Activated B cell treated with CpG ODN at 0.5 μM for 24 hours (primary cell): ENCODE results near the gene RGS10. TPM values are rescaled to one million over a fixed set of nuclear protein-coding genes. Genes with fewer than 3 reads are reported as not detected.
"Not testable (repeated sequence)": the region's sequence is repeated elsewhere in the genome, so short reads cannot be mapped to it uniquely, and the experiment has no call there.

Experiments
- ATAC-seq: fragments of 200-7000 bp; cut with Tn5 transposase; one replicate; pipeline ENCODE4 v1.10.0; 2021; ENCODE audit warnings: low read depth, mild to moderate bottlenecking, moderate library complexity
- CTCF ChIA-PET: fragments of 350-600 bp; sonication (Branson Sonifier 250); formaldehyde crosslinking; loops from one replicate; lab custom pipeline; 2021; ENCODE audit warnings: antibody characterized with exemption; lab: Charles Lee
- POLR2A ChIA-PET: fragments of 350-600 bp; sonication (Branson Sonifier 250); formaldehyde crosslinking; loops from one replicate; lab custom pipeline; 2021; ENCODE audit warnings: antibody characterized with exemption; lab: Charles Lee
- DNase-seq: peaks from one replicate; pipeline ENCODE4 v3.0.0; 2022
- H3K27ac Mint-ChIP-seq: one replicate; pipeline ENCODE4 v1.8.0; 2020; ENCODE audit warnings: mixed read lengths
- H3K27me3 Mint-ChIP-seq: one replicate; pipeline ENCODE4 v1.8.0; 2021; ENCODE audit warnings: mixed read lengths
- H3K36me3 Mint-ChIP-seq: one replicate; pipeline ENCODE4 v1.8.0; 2021; ENCODE audit warnings: low read depth, mixed read lengths
- H3K4me1 Mint-ChIP-seq: one replicate; pipeline ENCODE4 v1.8.0; 2021; ENCODE audit warnings: mixed read lengths
- H3K4me3 Mint-ChIP-seq: one replicate; pipeline ENCODE4 v1.8.0; 2020; ENCODE audit warnings: mild to moderate bottlenecking, mixed read lengths
- H3K9me3 Mint-ChIP-seq: one replicate; pipeline ENCODE4 v1.8.0; 2020; ENCODE audit warnings: mixed read lengths
- intact Hi-C: fragments of 100-400 bp; cut with micrococcal nuclease; formaldehyde crosslinking; loops from one replicate; pipeline ENCODE4 v1.15.1; 2024
- total RNA-seq: library from RNA; stranded (reverse); gene quantifications from 2 replicates; pipeline ENCODE4 v1.2.3, GENCODE V29; 2022
- TF ChIP-seq, protein P1 (sequence below): fragments of 200-600 bp; IDR thresholded peaks from one replicate; pipeline ENCODE4 v1.8.0; 2022; ENCODE audit warnings: antibody characterized with exemption, mild to moderate bottlenecking

RGS10 gene
- total RNA-seq, 1 donor from 2014 or later: 53.5 TPM

GRCh38 chr10:119567978-119568377 is 25.5 kb upstream of the RGS10 start:
- no peak for ATAC-seq
- H3K27me3 Mint-ChIP-seq: no peaks in the 10 kb centered on the region
- H3K27ac Mint-ChIP-seq: no peak overlapping the region
- DNase-seq: no peak
- H3K4me1 Mint-ChIP-seq: peaks cover 26% of the 10 kb centered on the region
- ChIA-PET CTCF (no interaction called here), POLR2A (interaction anchor here (0.7 kb wide), 2 partner anchors 20 to 25 kb away, joined by 3 to 4 read pairs; partner anchors contain the start of gene RGS10)
- peaks cover 10% of the 10 kb centered on the region for H3K36me3 Mint-ChIP-seq
- intact Hi-C loops: no loop called here
- no peaks in the 10 kb centered on the region for H3K9me3 Mint-ChIP-seq
- H3K4me3 Mint-ChIP-seq: peak overlapping the region; percentile 52
- TF ChIP-seq, protein P1, sequence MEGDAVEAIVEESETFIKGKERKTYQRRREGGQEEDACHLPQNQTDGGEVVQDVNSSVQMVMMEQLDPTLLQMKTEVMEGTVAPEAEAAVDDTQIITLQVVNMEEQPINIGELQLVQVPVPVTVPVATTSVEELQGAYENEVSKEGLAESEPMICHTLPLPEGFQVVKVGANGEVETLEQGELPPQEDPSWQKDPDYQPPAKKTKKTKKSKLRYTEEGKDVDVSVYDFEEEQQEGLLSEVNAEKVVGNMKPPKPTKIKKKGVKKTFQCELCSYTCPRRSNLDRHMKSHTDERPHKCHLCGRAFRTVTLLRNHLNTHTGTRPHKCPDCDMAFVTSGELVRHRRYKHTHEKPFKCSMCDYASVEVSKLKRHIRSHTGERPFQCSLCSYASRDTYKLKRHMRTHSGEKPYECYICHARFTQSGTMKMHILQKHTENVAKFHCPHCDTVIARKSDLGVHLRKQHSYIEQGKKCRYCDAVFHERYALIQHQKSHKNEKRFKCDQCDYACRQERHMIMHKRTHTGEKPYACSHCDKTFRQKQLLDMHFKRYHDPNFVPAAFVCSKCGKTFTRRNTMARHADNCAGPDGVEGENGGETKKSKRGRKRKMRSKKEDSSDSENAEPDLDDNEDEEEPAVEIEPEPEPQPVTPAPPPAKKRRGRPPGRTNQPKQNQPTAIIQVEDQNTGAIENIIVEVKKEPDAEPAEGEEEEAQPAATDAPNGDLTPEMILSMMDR: no peak

GRCh38 chr10:119562097-119562496 is 19.6 kb upstream of the RGS10 start:
- Mint-ChIP-seq H3K36me3 (no peaks in the 10 kb centered on the region), H3K27me3 (no peaks in the 10 kb centered on the region), H3K4me1 (peaks cover 11% of the 10 kb centered on the region), H3K9me3 (no peaks in the 10 kb centered on the region), H3K27ac (no peak overlapping the region), H3K4me3 (no peak overlapping the region)
- TF ChIP-seq, protein P1: no peak
- DNase-seq (no peak), ATAC-seq (no peak)
- intact Hi-C loops: no loop called here
- ChIA-PET CTCF (no interaction called here), POLR2A (interaction anchor here (0.5 kb wide), 1 partner anchor 105 kb away, joined by 3 read pairs; no protein-coding TSS in a partner anchor)

DNA sequence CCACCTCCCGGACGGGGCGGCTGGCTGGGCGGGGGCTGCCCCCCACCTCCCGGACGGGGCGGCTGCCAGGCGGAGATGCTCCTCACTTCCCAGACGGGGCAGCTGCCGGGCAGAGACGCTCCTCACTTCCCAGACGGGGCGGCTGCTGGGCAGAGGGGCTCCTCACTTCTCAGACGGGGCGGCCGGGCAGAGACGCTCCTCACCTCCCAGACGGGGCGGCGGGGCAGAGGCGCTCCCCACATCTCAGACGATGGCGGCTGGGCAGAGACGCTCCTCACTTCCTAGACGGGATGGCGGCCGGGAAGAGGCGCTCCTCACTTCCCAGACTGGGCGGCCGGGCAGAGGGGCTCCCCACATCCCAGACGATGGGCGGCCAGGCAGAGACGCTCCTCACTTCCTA is 17.0 kb upstream of the RGS10 start:
- H3K4me1 Mint-ChIP-seq, POLR2A ChIA-PET, H3K4me3 Mint-ChIP-seq, H3K27ac Mint-ChIP-seq, H3K36me3 Mint-ChIP-seq, DNase-seq, intact Hi-C loops, H3K27me3 Mint-ChIP-seq, H3K9me3 Mint-ChIP-seq, ATAC-seq, CTCF ChIA-PET: not testable (repeated sequence)

DNA sequence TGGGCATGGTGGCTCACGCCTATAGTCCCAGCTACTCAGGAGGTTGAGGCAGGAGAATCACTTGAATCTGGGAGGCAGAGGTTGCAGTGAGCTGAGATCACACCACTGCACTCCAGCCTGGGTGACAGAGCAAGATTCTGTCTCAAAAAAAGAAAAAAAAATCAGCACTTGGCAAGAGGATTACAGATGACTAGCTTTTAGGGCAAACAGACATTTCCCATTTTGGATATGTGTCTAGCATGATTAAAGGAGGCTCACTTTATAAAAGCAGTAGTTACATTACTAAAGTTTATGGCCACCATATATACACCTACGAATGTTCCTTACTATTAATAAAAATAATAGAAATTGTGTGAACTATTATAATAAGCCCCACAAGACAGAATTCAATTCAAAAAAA is 13.6 kb upstream of the RGS10 start:
- H3K27ac Mint-ChIP-seq, H3K27me3 Mint-ChIP-seq, H3K36me3 Mint-ChIP-seq, CTCF ChIA-PET, ATAC-seq, H3K4me1 Mint-ChIP-seq, intact Hi-C loops, H3K9me3 Mint-ChIP-seq, H3K4me3 Mint-ChIP-seq, DNase-seq: not testable (repeated sequence)
- POLR2A ChIA-PET: interaction anchor here (0.5 kb wide), 1 partner anchor 22 kb away, joined by 3 read pairs; no protein-coding TSS in a partner anchor

GRCh38 chr10:119555178-119555784 is 12.8 kb upstream of the RGS10 start:
- Mint-ChIP-seq H3K27ac (no peak overlapping the region), H3K9me3 (no peaks in the 10 kb centered on the region), H3K4me3 (no peak overlapping the region), H3K27me3 (no peaks in the 10 kb centered on the region), H3K4me1 (no peaks in the 10 kb centered on the region), H3K36me3 (no peaks in the 10 kb centered on the region)
- no peak for ATAC-seq
- intact Hi-C loops: no loop called here
- ChIA-PET CTCF (no interaction called here), POLR2A (interaction anchor here (0.7 kb wide), 1 partner anchor 27 kb away, joined by 3 read pairs; no protein-coding TSS in a partner anchor)
- no peak for DNase-seq
- TF ChIP-seq, protein P1: no peak

DNA sequence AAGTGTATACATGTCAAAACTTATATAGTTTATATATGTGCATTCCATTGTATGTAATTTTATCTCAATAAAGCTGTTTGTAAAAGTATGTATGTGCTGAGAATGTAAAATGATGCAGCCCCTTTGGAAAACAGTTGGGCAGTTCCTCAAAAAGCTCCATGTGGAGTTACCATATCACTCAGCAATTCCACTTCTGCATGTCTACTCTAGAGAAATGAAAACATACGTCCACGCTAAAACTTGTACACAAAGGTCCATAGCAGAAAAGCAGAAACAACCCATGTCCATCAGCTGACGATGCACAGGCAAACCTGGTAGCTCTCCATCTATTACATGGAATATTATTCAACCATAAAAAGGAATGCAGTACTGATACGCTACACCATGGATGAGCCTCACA is 8.3 kb upstream of the RGS10 start:
- no peak for ATAC-seq
- Mint-ChIP-seq H3K27ac (no peak overlapping the region), H3K9me3 (no peaks in the 10 kb centered on the region), H3K27me3 (peaks cover 14% of the 10 kb centered on the region), H3K4me1 (no peaks in the 10 kb centered on the region), H3K36me3 (no peaks in the 10 kb centered on the region), H3K4me3 (no peak overlapping the region)
- TF ChIP-seq, protein P1: no peak
- ChIA-PET POLR2A (interaction anchor here (0.6 to 0.7 kb wide), 2 partner anchors 192 to 234 kb away, joined by 3 read pairs; no protein-coding TSS in a partner anchor), CTCF (interaction anchor here (0.6 kb wide), 1 partner anchor 352 kb away, joined by 3 read pairs; no protein-coding TSS in a partner anchor)
- intact Hi-C loops: no loop called here
- no peak for DNase-seq
